Measurements from ENCODE around the gene CHST11.

DNA sequence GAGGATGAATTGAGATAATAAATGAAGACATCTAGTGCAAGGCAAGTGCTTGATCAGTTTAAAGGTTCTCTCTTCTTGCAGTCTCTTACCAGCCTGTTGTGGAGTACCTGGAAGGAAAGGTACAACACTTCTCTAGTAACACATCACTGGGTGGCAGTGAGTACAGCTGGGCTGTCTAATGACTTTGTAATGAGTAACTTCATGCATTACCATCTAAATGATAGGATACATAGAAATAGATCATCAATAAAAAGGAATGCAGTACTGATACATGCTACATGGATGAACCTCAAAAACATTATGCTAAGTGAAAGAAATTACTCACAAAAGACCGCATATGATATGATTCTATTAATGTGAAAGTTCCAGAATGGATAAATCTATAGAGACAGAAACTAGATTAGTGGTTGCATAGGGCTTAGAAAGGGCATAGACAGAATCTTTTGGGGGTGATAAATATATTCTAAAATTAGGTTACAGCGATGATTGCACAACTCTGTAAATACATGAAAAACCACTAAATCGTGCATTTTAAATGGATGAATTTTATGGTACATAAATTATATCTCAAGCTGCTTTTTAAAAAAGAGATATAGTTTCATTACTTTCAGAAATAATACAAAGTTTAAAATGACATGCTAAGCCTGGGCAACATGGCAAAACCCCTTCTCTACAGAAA, 224.4 kb downstream of the CHST11 start:
- TF ChIP-seq POLR2A (IDR thresholded peaks at IDR 0.05; ENCODE audit: low read depth, low read length) (no peak), ZNF384 (IDR thresholded peaks at IDR 0.05; ENCODE audit: borderline replicate concordance, low read depth, low read length) (no peak), CREM (IDR thresholded peaks at IDR 0.05; ENCODE audit: low read depth) (no peak), EP300 (IDR thresholded peaks at IDR 0.05; ENCODE audit: borderline replicate concordance in 1 of 2, control insufficient read depth in 1 of 2, low read depth in 2 of 2, low read length in 2 of 2) (no peak), HDAC2 (IDR thresholded peaks at IDR 0.05) (no peak), TCF12 (IDR thresholded peaks at IDR 0.05; ENCODE audit: low read depth, low read length) (no peak), NFYB (IDR thresholded peaks at IDR 0.05; ENCODE audit: insufficient read depth, low read depth, low read length) (no peak)
- TF ChIP-seq, protein P1, sequence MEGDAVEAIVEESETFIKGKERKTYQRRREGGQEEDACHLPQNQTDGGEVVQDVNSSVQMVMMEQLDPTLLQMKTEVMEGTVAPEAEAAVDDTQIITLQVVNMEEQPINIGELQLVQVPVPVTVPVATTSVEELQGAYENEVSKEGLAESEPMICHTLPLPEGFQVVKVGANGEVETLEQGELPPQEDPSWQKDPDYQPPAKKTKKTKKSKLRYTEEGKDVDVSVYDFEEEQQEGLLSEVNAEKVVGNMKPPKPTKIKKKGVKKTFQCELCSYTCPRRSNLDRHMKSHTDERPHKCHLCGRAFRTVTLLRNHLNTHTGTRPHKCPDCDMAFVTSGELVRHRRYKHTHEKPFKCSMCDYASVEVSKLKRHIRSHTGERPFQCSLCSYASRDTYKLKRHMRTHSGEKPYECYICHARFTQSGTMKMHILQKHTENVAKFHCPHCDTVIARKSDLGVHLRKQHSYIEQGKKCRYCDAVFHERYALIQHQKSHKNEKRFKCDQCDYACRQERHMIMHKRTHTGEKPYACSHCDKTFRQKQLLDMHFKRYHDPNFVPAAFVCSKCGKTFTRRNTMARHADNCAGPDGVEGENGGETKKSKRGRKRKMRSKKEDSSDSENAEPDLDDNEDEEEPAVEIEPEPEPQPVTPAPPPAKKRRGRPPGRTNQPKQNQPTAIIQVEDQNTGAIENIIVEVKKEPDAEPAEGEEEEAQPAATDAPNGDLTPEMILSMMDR (IDR thresholded peaks at IDR 0.05 in 2 of 3, conservative IDR thresholded peaks at IDR 0.05 in 1 of 3; ENCODE audit: control insufficient read depth in 2 of 3, extremely low read depth in 1 of 3, insufficient read depth in 1 of 3, low read depth in 3 of 3, low read length in 3 of 3), result no peak
- TF ChIP-seq, protein P2, sequence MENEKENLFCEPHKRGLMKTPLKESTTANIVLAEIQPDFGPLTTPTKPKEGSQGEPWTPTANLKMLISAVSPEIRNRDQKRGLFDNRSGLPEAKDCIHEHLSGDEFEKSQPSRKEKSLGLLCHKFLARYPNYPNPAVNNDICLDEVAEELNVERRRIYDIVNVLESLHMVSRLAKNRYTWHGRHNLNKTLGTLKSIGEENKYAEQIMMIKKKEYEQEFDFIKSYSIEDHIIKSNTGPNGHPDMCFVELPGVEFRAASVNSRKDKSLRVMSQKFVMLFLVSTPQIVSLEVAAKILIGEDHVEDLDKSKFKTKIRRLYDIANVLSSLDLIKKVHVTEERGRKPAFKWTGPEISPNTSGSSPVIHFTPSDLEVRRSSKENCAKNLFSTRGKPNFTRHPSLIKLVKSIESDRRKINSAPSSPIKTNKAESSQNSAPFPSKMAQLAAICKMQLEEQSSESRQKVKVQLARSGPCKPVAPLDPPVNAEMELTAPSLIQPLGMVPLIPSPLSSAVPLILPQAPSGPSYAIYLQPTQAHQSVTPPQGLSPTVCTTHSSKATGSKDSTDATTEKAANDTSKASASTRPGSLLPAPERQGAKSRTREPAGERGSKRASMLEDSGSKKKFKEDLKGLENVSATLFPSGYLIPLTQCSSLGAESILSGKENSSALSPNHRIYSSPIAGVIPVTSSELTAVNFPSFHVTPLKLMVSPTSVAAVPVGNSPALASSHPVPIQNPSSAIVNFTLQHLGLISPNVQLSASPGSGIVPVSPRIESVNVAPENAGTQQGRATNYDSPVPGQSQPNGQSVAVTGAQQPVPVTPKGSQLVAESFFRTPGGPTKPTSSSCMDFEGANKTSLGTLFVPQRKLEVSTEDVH (IDR thresholded peaks at IDR 0.05; ENCODE audit: low read depth, partially characterized antibody), result no peak
- TF ChIP-seq, protein P3, sequence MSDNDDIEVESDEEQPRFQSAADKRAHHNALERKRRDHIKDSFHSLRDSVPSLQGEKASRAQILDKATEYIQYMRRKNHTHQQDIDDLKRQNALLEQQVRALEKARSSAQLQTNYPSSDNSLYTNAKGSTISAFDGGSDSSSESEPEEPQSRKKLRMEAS (IDR thresholded peaks at IDR 0.05; ENCODE audit: low read depth, low read length), result no peak
